Cardiac fibroblast (primary cell): ENCODE measurements around the gene TEX36.
"Not testable (repeated sequence)": the region's sequence is repeated elsewhere in the genome, so short reads cannot be mapped to it uniquely, and the experiment has no call there.

Experiments
- DNase-seq, 2 donors: peaks; one replicate each; pipeline versions ENCODE4 v3.0.0 to v3.0.0-alpha.2; 2010; ENCODE audit warnings: low read depth in 2 of 2
- H3K4me3 ChIP-seq, 2 donors: replicated peaks in 1 of 2; 1 replicate in 1 of 2; 2 replicates in 1 of 2; pipeline ENCODE4 v1.5.1; 2011; ENCODE audit warnings: low read depth in 2 of 2, low read length in 2 of 2, mild to moderate bottlenecking in 2 of 2, moderate library complexity in 1 of 2
- CTCF ChIP-seq: IDR thresholded peaks from one replicate; pipeline ENCODE4 v1.5.1; 2011; ENCODE audit warnings: low read depth, mild to moderate bottlenecking, low read length, inconsistent platforms

The TEX36 gene

GRCh38 chr10:125679436-125679835 lies 3.5 kb downstream of the TEX36 start:
- no peak for DNase-seq
- no peak for TF ChIP-seq CTCF
- no peak overlapping the region for H3K4me3 ChIP-seq

GRCh38 chr10:125672884-125673283 lies 10.1 kb downstream of the TEX36 start:
- H3K4me3 ChIP-seq = no peak overlapping the region
- no peak for TF ChIP-seq CTCF
- no peak for DNase-seq

GRCh38 chr10:125662584-125662983 lies 20.4 kb downstream of the TEX36 start:
- no peak for DNase-seq
- TF ChIP-seq CTCF = no peak
- H3K4me3 ChIP-seq = no peak overlapping the region

- no peak overlapping the region for H3K4me3 ChIP-seq
- DNase-seq = peak; percentile 26 to 47
- no peak for TF ChIP-seq CTCF
These were observed 20.9 kb downstream of the TEX36 start for GRCh38 chr10:125661941-125662515.

- H3K4me3 ChIP-seq = no peak overlapping the region
- TF ChIP-seq CTCF = no peak
- DNase-seq = no peak
These were observed 21.5 kb downstream of the TEX36 start for GRCh38 chr10:125661431-125661940.

GRCh38 chr10:125659071-125659470 lies 23.9 kb downstream of the TEX36 start:
- no peak overlapping the region for H3K4me3 ChIP-seq
- DNase-seq = no peak
- TF ChIP-seq CTCF = no peak

- H3K4me3 ChIP-seq = no peak overlapping the region
These were observed 26.4 kb downstream of the TEX36 start for GRCh38 chr10:125656523-125656922.

GRCh38 chr10:125653113-125653512 lies 29.9 kb downstream of the TEX36 start:
- not testable (repeated sequence) for H3K4me3 ChIP-seq, DNase-seq

More at GRCh38 chr10:125656523-125656922, 26.4 kb downstream of the TEX36 start:
- no peak for DNase-seq
- TF ChIP-seq CTCF = no peak
